IMR-90 (cell line): ENCODE data around the gene PRSS16. TPM values are rescaled to one million over a fixed set of nuclear protein-coding genes. Genes with fewer than 3 reads are reported as not detected.

Source experiments
- ATAC-seq: fragments of 200-7000 bp; cut with Tn5 transposase; 2 replicates; pipeline ENCODE4 v1.9.1; 2020; ENCODE audit warnings: low read depth, mild to moderate bottlenecking, moderate library complexity
- BruUV-seq: library from RNA; stranded (reverse); fragments of 400-500 nt; replicated peaks from 2 replicates; lab custom pipeline; 2021; lab: Mats Ljungman, UMichigan
- CTCF ChIA-PET: fragments of 300-600 bp; formaldehyde crosslinking; extraction: SDS; loops from one replicate; lab custom pipeline; 2021; ENCODE audit warnings: antibody characterized with exemption; lab: Yijun Ruan, JAX
- POLR2A ChIA-PET: fragments of 300-600 bp; sonication (Branson Sonifier 250); formaldehyde crosslinking; loops from one replicate; lab custom pipeline; 2022; ENCODE audit warnings: antibody characterized with exemption; ENCODE audit not compliant: unreplicated experiment; lab: Charles Lee
- DNase-seq: peaks from one replicate; pipeline ENCODE4 v3.0.0; 2013
- H2AFZ ChIP-seq: replicated peaks from 2 replicates; pipeline ENCODE3; 2013; ENCODE audit warnings: low read length, mild to moderate bottlenecking; ENCODE audit not compliant: poor library complexity
- H2AK5ac ChIP-seq: 2 replicates; pipeline ENCODE4 v1.6.1; 2013; ENCODE audit warnings: low read depth, low read length, inconsistent platforms
- H2AK9ac ChIP-seq: replicated peaks from 2 replicates; pipeline ENCODE3; 2013; ENCODE audit warnings: mild to moderate bottlenecking, low read depth, low read length, moderate library complexity; ENCODE audit not compliant: poor library complexity
- H2BK120ac ChIP-seq: 2 replicates; pipeline ENCODE4 v1.6.1; 2013; ENCODE audit warnings: low read depth, low read length, inconsistent platforms
- H2BK15ac ChIP-seq: 3 replicates; pipeline ENCODE4 v1.6.1; 2013; ENCODE audit warnings: low read depth, low read length, inconsistent platforms
- H2BK20ac ChIP-seq: 2 replicates; pipeline ENCODE4 v1.6.1; 2013; ENCODE audit warnings: low read depth, mild to moderate bottlenecking, inconsistent platforms, low read length, moderate library complexity
- H2BK5ac ChIP-seq: 2 replicates; pipeline ENCODE4 v1.6.1; 2013; ENCODE audit warnings: mild to moderate bottlenecking, low read depth, low read length, inconsistent platforms; ENCODE audit not compliant: poor library complexity, severe bottlenecking
- H3K14ac ChIP-seq: replicated peaks from 2 replicates; pipeline ENCODE4 v1.6.1; 2013; ENCODE audit warnings: low read depth, low read length, inconsistent platforms
- H3K18ac ChIP-seq: 2 replicates; pipeline ENCODE4 v1.6.1; 2013; ENCODE audit warnings: low read depth, low read length, control low read depth
- H3K23ac ChIP-seq: 2 replicates; pipeline ENCODE4 v1.6.1; 2013; ENCODE audit warnings: low read depth, low read length, inconsistent platforms
- H3K27ac ChIP-seq: 2 replicates; pipeline ENCODE4 v1.5.1; 2013; ENCODE audit warnings: mild to moderate bottlenecking, control low read depth, low read length; ENCODE audit not compliant: insufficient read depth
- H3K27me3 ChIP-seq: 2 replicates; pipeline ENCODE4 v1.6.1; 2013; ENCODE audit warnings: low read length; ENCODE audit not compliant: control insufficient read depth, insufficient read depth
- H3K36me3 ChIP-seq: 2 replicates; pipeline ENCODE4 v1.6.1; 2013; ENCODE audit warnings: low read length, mixed read lengths; ENCODE audit not compliant: control insufficient read depth, insufficient read depth
- H3K4ac ChIP-seq: 2 replicates; pipeline ENCODE4 v1.6.1; 2013; ENCODE audit warnings: low read depth, low read length, inconsistent platforms
- H3K4me1 ChIP-seq: 2 replicates; pipeline ENCODE4 v1.6.1; 2013; ENCODE audit warnings: low read length, mixed read lengths; ENCODE audit not compliant: control insufficient read depth, insufficient read depth
- H3K4me2 ChIP-seq: 2 replicates; pipeline ENCODE4 v1.6.1; 2013; ENCODE audit warnings: low read depth, mild to moderate bottlenecking, control low read depth, low read length, moderate library complexity
- H3K4me3 ChIP-seq: 2 replicates; pipeline ENCODE4 v1.5.1; 2013; ENCODE audit warnings: low read depth, mild to moderate bottlenecking, control low read depth, low read length, moderate library complexity; ENCODE audit not compliant: insufficient read depth
- H3K56ac ChIP-seq: 2 replicates; pipeline ENCODE4 v1.6.1; 2013; ENCODE audit warnings: low read length, inconsistent platforms; ENCODE audit not compliant: insufficient read depth; ENCODE audit errors: extremely low read depth
- H3K79me1 ChIP-seq, 2 experiments: 2 replicates each; pipeline ENCODE4 v1.6.1; 2013; ENCODE audit warnings: low read length in 2 of 2, inconsistent platforms in 1 of 2, low read depth in 1 of 2
- H3K9ac ChIP-seq: 2 replicates; pipeline ENCODE4 v1.6.1; 2013; ENCODE audit warnings: low read depth, low read length, control low read depth
- H3K9me1 ChIP-seq: 2 replicates; pipeline ENCODE4 v1.6.1; 2013; ENCODE audit warnings: low read length, inconsistent platforms; ENCODE audit not compliant: insufficient read depth
- H3K9me3 ChIP-seq: 2 replicates; pipeline ENCODE4 v1.6.1; 2013; ENCODE audit warnings: low read length; ENCODE audit not compliant: control insufficient read depth, insufficient read depth
- H4K20me1 ChIP-seq: 2 replicates; pipeline ENCODE4 v1.6.1; 2013; ENCODE audit warnings: low read length, inconsistent platforms; ENCODE audit not compliant: insufficient read depth
- H4K5ac ChIP-seq: 2 replicates; pipeline ENCODE4 v1.6.1; 2013; ENCODE audit warnings: mild to moderate bottlenecking, low read depth, low read length, control low read depth
- H4K8ac ChIP-seq, 2 experiments: 2 replicates each; pipeline ENCODE4 v1.6.1; 2013; ENCODE audit warnings: low read depth in 2 of 2, low read length in 2 of 2, control low read depth in 1 of 2, inconsistent platforms in 1 of 2
- H4K91ac ChIP-seq: 2 replicates; pipeline ENCODE4 v1.6.1; 2013; ENCODE audit warnings: low read depth, low read length, inconsistent platforms; ENCODE audit not compliant: insufficient read depth
- CEBPB ChIP-seq: IDR thresholded peaks from 2 replicates; pipeline ENCODE4 v1.6.1; 2012; ENCODE audit warnings: low read depth, low read length, improper control_type of control experiment
- CHD1 ChIP-seq: IDR thresholded peaks from 2 replicates; pipeline ENCODE4 v1.6.1; 2012; ENCODE audit warnings: low read depth, low read length, improper control_type of control experiment
- FOS ChIP-seq: fragments of 150-350 bp; IDR thresholded peaks from 2 replicates; pipeline ENCODE4 v1.6.1; 2016; ENCODE audit warnings: low read depth, low read length
- MAFK ChIP-seq: IDR thresholded peaks from 2 replicates; pipeline ENCODE4 v1.6.1; 2012; ENCODE audit warnings: low read depth, low read length, improper control_type of control experiment
- MAZ ChIP-seq: IDR thresholded peaks from 2 replicates; pipeline ENCODE4 v1.6.1; 2012; ENCODE audit warnings: low read depth, mild to moderate bottlenecking, low read length, improper control_type of control experiment, moderate library complexity, borderline replicate concordance
- MXI1 ChIP-seq: IDR thresholded peaks from 2 replicates; pipeline ENCODE4 v1.6.1; 2012; ENCODE audit warnings: low read depth, mild to moderate bottlenecking, low read length, moderate library complexity, borderline replicate concordance
- NFE2L2 ChIP-seq: fragments of 150-350 bp; IDR thresholded peaks from 2 replicates; pipeline ENCODE4 v1.6.1; 2016; ENCODE audit warnings: low read depth, mild to moderate bottlenecking, low read length
- RAD21 ChIP-seq: IDR thresholded peaks from 2 replicates; pipeline ENCODE4 v1.6.1; 2012; ENCODE audit warnings: low read length, improper control_type of control experiment
- RCOR1 ChIP-seq: IDR thresholded peaks from 2 replicates; pipeline ENCODE4 v1.6.1; 2012; ENCODE audit warnings: mild to moderate bottlenecking, low read length, improper control_type of control experiment; ENCODE audit not compliant: insufficient replicate concordance
- RFX5 ChIP-seq: IDR thresholded peaks from 2 replicates; pipeline ENCODE4 v1.8.0; 2012; ENCODE audit warnings: low read depth, mild to moderate bottlenecking, low read length, moderate library complexity
- SMC3 ChIP-seq: fragments of 150-350 bp; IDR thresholded peaks from 2 replicates; pipeline ENCODE4 v1.6.1; 2016; ENCODE audit warnings: low read depth, mild to moderate bottlenecking, antibody characterized with exemption, low read length, moderate library complexity
- WGBS, 2 experiments: methylation state at CpG; one replicate each; pipeline versions ENCODE4 v1.1.5 to v1.1.7; 2013; ENCODE audit warnings: missing lambda C conversion rate in 2 of 2; ENCODE audit not compliant: insufficient read length in 1 of 2; ENCODE audit errors: extremely low coverage in 2 of 2; 5-methylcytosine and 5-hydroxymethylcytosine counted together
- dilution Hi-C: fragments of 300-500 bp; cut with HindIII; formaldehyde crosslinking; loops from one replicate; pipeline ENCODE4 v1.14.3; 2018; ENCODE audit warnings: low sequenced_read_pairs; ENCODE audit not compliant: unreplicated experiment
- in situ Hi-C: fragments of 300-500 bp; cut with MboI; formaldehyde crosslinking; loops from 3 replicates; pipeline ENCODE4 v1.14.3; 2019; ENCODE audit warnings: low sequenced_read_pairs, inconsistent platforms, mixed read lengths
- intact Hi-C: fragments of 100-400 bp; cut with micrococcal nuclease; formaldehyde crosslinking; loops from 2 replicates; pipeline ENCODE4 v1.10.0; 2022
- polyA plus RNA-seq, 3 experiments: library from polyadenylated mRNA; depleted of rRNA; stranded (reverse); fragments of >200 nt; gene quantifications; 2 replicates each; pipeline ENCODE4 v1.2.3, GENCODE V29; 2012; ENCODE audit warnings: low replicate concordance in 1 of 3
- total RNA-seq: library from RNA; depleted of rRNA; stranded (reverse); fragments of >200 nt; gene quantifications from 2 replicates; pipeline ENCODE4 v1.2.3, GENCODE V29; 2012
- TF ChIP-seq, protein P1 (sequence below): fragments of 150-350 bp; IDR thresholded peaks from 2 replicates; pipeline ENCODE4 v1.6.1; 2016; ENCODE audit warnings: low read depth, mild to moderate bottlenecking, low read length, moderate library complexity, borderline replicate concordance
- TF ChIP-seq, protein P2 (sequence below): fragments of 150-350 bp; IDR thresholded peaks from 2 replicates; pipeline ENCODE4 v1.6.1; 2017; ENCODE audit warnings: mild to moderate bottlenecking, antibody characterized with exemption, low read length, low read depth
- TF ChIP-seq, protein P3 (sequence below): conservative IDR thresholded peaks from 2 replicates; pipeline ENCODE4 v1.5.1; 2012; ENCODE audit warnings: mild to moderate bottlenecking, low read depth, low read length, improper control_type of control experiment

Gene PRSS16
- total and polyA plus RNA-seq, 2 of the 4 experiments (the other 2 are of a cell fraction) = 0.39 TPM; not detected in 1

DNA sequence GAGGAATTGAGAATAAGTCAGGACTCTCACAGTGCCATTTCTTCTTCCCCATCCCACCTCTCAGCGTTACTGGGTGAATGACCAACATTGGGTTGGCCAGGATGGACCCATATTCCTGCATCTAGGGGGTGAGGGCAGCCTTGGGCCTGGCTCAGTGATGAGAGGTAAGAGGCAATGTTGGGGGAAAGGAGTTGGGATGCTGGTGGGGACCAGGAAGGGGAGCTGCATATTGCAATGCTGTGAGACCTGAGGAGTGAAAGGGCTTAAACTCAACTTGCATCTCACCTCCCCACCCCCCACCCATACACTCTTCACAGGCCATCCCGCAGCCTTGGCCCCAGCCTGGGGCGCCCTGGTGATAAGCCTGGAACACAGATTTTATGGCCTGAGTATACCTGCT lies 1.3 kb downstream of the PRSS16 start:
- intact Hi-C loops = no loop called here
- no peak overlapping the region for H4K5ac ChIP-seq

More for the DNA sequence above, 1.3 kb downstream of the PRSS16 start:
- H3K14ac ChIP-seq = no peak overlapping the region
- peaks cover 1% of the 10 kb centered on the region; the same call in 1 of the 2 replicates for H3K9me3 ChIP-seq
- H3K27me3 ChIP-seq = peaks cover 47% of the 10 kb centered on the region
- no peak overlapping the region for H2BK15ac ChIP-seq
- ChIA-PET POLR2A (no interaction called here), CTCF (interaction anchor here (0.9 kb wide), 1 partner anchor 12 kb away, joined by 4 read pairs; no protein-coding TSS in a partner anchor)
- no peak overlapping the region for H3K4me2 ChIP-seq
- H3K56ac ChIP-seq = no peak overlapping the region
- H3K4me3 ChIP-seq = no peak overlapping the region
- H3K18ac ChIP-seq = no peak overlapping the region
- no peak overlapping the region for H4K8ac ChIP-seq
- H4K91ac ChIP-seq = no peak overlapping the region
- no peak overlapping the region for H2AK9ac ChIP-seq
- no peaks in the 10 kb centered on the region for H3K36me3 ChIP-seq
- dilution Hi-C loops = no loop called here
- H3K9me1 ChIP-seq = no peaks in the 10 kb centered on the region
- H3K4ac ChIP-seq = no peak overlapping the region
- H3K23ac ChIP-seq = no peak overlapping the region
- H4K20me1 ChIP-seq = no peaks in the 10 kb centered on the region
- H2BK5ac ChIP-seq = no peak overlapping the region
- no peak for TF ChIP-seq CEBPB
- no peak for TF ChIP-seq CHD1
- TF ChIP-seq, protein P1, sequence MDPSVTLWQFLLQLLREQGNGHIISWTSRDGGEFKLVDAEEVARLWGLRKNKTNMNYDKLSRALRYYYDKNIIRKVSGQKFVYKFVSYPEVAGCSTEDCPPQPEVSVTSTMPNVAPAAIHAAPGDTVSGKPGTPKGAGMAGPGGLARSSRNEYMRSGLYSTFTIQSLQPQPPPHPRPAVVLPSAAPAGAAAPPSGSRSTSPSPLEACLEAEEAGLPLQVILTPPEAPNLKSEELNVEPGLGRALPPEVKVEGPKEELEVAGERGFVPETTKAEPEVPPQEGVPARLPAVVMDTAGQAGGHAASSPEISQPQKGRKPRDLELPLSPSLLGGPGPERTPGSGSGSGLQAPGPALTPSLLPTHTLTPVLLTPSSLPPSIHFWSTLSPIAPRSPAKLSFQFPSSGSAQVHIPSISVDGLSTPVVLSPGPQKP = no peak
- TF ChIP-seq RAD21 = no peak
- no peak for TF ChIP-seq NFE2L2
- TF ChIP-seq, protein P2, sequence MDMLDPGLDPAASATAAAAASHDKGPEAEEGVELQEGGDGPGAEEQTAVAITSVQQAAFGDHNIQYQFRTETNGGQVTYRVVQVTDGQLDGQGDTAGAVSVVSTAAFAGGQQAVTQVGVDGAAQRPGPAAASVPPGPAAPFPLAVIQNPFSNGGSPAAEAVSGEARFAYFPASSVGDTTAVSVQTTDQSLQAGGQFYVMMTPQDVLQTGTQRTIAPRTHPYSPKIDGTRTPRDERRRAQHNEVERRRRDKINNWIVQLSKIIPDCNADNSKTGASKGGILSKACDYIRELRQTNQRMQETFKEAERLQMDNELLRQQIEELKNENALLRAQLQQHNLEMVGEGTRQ = no peak
- no peak for TF ChIP-seq MXI1
- TF ChIP-seq, protein P3, sequence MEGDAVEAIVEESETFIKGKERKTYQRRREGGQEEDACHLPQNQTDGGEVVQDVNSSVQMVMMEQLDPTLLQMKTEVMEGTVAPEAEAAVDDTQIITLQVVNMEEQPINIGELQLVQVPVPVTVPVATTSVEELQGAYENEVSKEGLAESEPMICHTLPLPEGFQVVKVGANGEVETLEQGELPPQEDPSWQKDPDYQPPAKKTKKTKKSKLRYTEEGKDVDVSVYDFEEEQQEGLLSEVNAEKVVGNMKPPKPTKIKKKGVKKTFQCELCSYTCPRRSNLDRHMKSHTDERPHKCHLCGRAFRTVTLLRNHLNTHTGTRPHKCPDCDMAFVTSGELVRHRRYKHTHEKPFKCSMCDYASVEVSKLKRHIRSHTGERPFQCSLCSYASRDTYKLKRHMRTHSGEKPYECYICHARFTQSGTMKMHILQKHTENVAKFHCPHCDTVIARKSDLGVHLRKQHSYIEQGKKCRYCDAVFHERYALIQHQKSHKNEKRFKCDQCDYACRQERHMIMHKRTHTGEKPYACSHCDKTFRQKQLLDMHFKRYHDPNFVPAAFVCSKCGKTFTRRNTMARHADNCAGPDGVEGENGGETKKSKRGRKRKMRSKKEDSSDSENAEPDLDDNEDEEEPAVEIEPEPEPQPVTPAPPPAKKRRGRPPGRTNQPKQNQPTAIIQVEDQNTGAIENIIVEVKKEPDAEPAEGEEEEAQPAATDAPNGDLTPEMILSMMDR = no peak
- TF ChIP-seq SMC3 = no peak
- no peak for TF ChIP-seq MAZ
- TF ChIP-seq FOS = no peak
- no peak for TF ChIP-seq MAFK
- no peak for TF ChIP-seq RFX5
- TF ChIP-seq RCOR1 = no peak
- H3K4me1 ChIP-seq = peaks cover 2% of the 10 kb centered on the region; the same call in 1 of the 2 replicates
- BruUV-seq = no TSS peak
- no peak overlapping the region for H2BK120ac ChIP-seq
- WGBS, 2 experiments = 40% methylated on average over 1 of the region's 3 CpGs; no CpG with 5 or more reads in 1 of the 2 experiments
- no peak overlapping the region for H3K27ac ChIP-seq
- H3K9ac ChIP-seq = no peak overlapping the region
- H3K79me1 ChIP-seq = no peaks in the 10 kb centered on the region
- ATAC-seq = no peak
- in situ Hi-C loops = no loop called here
- H2AK5ac ChIP-seq = no peak overlapping the region
- no peak for DNase-seq
- no peak overlapping the region for H2BK20ac ChIP-seq
- H2AFZ ChIP-seq = no peak overlapping the region
